GM21619 (cell line): ENCODE measurements around the gene HTR2A.

ENCODE experiments used
- ATAC-seq: cut with Tn5 transposase; IDR thresholded peaks from one replicate; pipeline ENCODE4 v1.9.1; 2021; ENCODE audit not compliant: unreplicated experiment

The HTR2A gene

DNA sequence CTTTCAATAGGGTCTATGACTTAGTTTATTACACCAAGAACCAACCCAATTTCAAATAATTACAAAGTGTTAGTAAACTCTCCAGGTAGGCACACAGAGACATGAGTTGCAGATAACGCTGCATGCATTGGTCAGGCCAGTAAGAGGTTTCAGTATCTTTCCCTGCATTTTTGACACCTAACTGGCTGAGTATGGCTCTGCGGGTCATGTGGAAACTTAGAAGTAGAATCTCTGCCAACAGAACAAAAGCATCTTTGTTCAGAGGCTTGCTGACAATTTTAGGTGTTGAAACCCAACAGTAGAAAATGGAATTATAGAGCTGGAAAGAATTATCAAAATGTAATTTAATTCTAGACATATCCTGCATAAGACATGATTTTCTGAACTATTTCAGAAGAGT lies 25.3 kb downstream of the HTR2A start:
- no peak for ATAC-seq

DNA sequence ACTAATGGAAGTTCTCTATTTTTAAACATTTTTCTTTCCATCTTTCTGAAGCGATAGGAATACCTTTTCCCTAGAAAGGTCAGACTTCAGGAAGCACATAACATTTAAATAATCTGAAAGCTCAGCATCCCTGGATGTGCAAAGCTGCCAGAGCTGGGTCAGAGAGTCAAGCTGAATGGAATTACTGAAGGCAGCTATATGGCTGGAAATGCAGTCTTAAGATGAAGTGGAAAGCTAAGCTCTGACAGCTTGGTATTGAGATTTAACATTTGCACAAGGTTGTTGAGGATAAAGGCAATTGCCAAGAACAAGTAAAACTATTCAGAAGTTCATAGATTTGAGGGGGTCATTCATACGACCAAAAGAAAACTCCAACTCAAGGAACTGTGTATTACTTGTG lies 28.8 kb downstream of the HTR2A start:
- no peak for ATAC-seq

DNA sequence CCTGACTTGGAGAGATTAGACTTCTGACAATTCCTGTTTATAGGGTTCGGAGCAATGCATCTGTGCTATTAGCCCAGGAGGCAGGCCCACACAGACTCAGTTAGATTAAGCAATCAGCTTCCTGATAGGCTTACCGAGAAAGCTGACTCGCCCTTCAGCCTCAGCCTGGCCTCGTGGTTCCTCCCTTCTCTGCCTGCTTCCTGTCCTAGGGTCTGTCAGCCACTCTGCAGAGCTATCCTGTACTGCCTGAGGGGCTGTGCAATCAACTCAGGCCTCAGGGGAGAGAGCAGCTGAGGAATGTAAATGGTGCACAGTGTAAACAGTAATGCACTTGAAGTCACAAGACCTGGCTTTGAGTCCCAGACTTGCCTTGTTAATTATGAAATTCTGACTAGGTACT lies 30.7 kb downstream of the HTR2A start:
- no peak for ATAC-seq

DNA sequence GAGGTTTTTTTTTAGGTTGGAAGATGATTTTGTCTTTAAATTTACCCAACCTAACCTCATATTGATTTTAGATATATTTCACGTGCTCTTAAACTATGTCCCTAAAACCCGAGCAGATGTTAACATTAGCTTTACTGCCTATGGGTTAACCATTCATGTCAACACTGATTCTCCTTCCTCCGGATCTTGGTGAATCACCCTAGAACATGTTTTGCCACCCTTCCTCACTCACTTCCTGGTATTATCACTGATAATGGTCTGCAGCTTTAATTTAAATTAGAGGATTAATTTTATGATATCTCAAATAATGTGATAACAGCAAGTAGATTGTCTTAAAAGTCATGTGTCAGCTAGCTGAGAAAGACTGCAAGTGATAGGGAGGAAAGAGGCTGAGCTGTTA lies 31.9 kb downstream of the HTR2A start:
- ATAC-seq = no peak

DNA sequence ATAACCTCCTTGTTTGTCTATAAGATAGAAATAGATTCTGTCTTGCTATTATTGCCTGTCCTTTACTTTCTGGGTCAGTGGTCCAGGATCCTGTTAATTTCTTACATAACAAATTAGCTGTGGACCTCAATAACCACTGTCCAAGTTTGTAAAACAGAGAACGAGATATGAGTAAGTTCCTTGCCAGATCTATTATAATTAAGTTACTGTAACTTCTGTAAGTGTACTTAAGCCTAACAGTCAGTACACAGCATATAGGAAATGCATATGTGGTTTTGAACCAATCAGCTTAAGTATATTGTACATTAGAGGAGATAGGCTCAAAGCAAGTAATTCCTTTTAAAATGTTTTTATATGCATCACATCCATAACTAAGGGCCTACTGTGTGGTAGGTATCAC lies 34.9 kb downstream of the HTR2A start:
- no peak for ATAC-seq

DNA sequence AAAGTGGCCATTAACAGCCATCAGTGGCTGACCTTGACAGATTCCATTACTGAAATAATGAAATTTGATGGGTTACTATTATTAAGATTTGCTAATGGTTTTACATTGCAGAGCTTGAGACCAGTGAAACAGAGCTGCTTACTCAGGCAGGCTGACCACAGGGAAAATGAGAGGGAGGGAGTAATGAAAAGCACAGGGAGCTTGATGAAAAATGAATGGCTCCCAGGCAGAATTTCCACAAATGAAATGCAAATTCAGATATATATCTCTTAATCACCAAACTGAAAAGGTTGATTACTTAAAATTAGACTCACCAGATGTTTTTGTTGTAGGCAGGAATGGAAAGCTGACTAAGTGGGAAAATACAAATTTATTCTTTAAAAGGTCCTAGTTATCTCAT lies 36.1 kb downstream of the HTR2A start:
- no peak for ATAC-seq

DNA sequence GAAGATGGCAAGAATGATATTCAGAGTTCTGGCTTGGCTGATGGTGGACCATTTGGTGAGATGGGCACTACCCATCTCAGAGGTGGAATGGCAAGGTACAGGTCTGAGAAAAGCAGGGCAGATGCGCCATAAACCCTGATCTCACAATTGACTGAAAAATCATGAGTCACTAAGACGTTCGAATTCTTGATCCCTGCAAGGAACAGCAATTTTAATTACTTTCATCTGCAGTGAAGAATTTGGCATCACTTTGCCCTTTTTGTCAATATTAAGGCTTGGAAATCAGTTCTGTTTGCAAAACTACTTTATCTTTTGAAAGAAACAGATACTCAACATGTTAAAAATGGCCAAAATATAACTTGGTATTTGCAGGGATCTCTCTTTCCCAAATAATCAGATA lies 38.1 kb downstream of the HTR2A start:
- ATAC-seq = no peak

DNA sequence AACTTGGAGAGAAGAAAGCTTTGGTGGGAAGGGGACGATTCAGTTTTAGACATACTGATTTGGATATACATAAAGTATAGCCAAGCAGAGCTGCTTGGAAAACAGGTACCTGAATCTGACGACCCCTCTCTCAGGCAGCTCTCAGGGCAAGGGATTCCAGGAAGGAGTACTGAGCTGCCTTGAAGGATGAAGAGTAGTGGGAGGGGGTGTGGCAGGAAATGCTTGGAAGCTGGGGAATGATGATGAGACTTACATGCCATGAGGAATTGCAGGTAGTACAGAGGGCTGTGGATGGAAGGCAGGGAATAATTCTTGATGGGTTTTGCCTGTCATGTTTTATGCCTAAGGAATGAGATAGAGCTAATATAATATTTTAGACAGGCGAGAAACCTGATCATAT lies 38.7 kb downstream of the HTR2A start:
- ATAC-seq = no peak

DNA sequence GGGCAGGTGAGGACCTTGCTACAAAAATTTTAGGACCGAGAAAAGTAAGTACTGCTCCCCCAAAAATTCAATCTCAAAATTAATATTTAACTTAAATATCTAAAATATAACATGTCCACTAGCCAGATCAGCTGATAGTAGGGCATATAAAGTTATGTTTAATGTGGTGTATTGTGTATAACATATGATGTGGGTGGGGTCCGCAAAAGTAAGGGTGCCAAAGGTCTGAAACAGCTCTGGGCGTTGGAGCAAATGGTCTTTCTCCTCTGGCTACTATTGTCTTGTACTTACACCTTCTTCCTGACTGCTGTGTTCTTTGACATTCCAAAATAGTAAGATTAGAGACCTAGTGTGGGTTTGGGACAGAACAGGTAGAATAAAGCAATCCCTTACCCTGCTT lies 41.2 kb downstream of the HTR2A start:
- no peak for ATAC-seq

DNA sequence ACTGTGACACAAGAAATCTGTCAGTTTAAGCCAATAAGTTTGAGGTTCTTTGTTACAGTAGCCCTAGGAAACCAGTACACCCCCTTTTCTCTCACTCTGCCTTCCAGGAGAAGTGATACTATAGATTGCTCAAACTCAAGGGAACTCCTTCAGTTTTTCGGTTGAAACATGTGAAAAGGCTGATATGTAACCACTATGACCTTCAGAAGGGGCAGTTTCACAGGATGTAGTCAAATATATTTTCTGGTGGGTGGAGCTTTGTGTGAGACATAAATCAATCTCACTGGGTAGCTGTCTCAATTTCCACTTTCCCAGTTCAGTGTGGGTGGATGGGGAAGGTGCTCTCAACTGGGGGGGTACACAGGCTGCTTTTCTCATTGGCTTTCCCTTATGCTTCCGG lies 41.7 kb downstream of the HTR2A start:
- peak; percentile 81 for ATAC-seq

DNA sequence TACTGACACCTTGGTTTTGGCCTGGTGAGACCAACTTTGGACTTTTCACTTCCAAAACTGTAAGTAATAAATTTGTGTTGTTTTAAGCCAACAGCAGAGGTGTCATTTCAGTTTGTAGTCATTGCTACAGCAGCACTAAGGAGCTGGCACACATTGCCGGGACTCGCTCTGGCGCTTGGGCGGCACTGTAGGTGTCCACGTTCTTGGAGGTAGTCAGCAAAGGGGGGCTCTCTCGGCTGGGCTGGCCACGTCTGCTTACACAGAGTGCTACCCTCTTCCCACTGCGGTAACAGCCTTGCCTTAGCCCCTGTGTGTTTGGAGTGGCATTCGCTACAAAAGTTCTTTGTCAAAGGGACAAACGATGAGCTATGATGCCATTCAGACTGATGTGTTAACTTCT lies 44.7 kb downstream of the HTR2A start:
- ATAC-seq = no peak

DNA sequence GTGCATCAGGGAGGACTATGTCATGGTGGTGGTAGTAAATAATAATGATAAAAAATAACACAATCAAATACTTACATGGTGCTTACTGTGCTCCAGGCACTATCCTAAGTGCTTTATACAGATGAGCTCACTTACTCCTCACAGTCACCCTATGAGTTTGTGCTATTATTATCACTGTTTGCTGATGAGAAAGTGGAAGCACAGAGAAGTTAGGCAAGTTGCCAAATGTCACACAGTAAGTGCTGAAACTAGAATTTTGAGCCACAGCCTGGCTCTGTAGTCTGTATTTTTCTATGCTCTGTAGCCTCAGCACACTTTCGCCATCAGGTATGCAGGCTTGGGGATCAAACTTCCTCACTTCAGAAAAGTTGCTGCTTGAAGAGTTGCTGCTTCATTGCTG lies 46.6 kb downstream of the HTR2A start:
- ATAC-seq = no peak

DNA sequence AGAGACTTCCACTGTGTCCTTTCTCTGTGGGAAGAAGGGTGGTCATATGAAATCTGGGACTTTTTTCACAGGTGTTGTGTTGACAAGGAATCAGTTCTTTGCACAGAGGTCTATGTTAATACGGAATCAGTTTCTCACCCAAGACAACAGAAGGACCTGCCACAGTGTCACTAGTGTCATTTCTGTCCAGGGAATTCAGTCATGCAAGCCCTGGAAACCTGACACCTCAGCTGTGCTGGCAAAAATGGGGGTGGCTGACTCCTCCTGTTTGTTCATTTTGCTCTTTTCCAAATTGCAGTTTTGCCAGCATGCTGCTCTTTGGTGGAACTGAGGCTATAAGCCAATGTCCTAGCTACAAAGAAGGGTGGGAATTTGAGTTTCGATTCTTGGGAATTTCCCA lies 50.1 kb downstream of the HTR2A start:
- no peak for ATAC-seq

DNA sequence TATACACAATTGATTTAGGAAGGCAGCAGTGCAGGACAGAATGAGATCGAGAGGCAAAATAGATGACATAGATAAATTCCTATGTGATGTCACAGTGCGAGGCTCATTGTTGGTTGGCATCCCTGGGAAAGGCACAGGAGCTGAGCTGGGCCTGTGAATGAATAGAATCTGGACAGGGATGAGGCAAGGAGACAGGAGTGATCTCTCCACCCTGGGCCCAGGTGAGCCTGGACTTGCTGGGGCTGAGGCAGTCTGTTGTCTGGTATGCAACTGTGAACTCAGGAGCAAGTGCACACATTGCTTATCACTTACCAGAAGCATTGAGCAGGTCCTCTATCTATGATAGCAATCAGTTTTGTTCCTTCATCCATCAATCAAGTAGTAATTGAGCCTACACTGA lies 51.7 kb downstream of the HTR2A start:
- ATAC-seq = no peak

DNA sequence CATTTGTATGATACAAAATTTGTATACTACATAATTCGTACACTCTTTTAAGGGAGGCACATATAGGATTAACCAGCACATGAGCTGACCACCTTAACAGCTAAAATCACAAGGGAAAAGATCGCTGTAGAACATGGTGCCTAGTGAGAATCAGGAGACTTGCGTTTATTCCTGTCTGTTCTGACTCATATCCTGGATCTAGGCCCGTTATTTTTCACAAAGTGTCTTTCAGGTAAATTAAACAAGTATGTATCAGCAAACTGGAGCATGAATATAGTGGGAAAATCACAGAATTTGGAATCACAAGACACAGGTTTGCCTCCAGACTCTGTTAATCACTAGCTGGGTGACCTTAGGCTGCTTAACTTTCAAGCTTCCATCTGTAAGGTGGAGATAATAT lies 52.4 kb downstream of the HTR2A start:
- no peak for ATAC-seq

DNA sequence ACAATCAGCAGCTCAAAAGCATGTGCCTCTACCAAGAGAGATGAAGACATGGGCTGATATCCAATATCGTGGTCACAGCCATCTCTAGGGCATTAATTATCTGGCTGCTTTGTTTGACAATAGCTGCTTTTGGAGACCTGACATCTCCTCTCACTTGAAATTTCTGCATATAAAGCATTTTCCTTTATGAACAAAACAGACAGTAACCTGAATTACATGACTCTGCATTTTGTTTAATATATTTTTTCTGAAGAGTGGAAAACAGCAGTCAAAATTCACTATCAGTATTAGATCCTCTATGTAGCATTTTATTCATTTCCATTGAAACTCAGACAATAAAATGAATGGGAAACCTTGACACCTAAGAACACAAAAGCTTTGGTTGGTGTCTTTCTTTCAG lies 57.5 kb downstream of the HTR2A start:
- ATAC-seq = no peak

DNA sequence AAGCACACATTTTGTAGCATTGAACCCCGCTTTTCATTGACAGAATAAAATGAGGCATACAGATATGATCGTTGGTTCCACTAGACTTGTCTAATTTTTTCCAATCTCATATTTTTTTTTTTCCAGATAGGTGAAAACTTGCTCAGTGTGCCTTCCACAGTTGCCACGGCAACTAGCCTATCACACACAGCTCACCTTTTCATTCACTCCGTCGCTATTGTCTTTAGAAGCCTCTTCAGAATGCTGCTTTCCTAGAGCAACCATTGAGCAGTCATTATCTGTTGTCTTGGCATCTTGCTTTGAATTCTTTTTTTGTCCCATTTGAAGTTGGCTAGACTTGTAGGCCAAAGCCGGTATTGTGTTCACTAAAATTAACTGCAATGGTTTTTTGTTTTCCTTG lies 62.2 kb downstream of the HTR2A start:
- no peak for ATAC-seq

DNA sequence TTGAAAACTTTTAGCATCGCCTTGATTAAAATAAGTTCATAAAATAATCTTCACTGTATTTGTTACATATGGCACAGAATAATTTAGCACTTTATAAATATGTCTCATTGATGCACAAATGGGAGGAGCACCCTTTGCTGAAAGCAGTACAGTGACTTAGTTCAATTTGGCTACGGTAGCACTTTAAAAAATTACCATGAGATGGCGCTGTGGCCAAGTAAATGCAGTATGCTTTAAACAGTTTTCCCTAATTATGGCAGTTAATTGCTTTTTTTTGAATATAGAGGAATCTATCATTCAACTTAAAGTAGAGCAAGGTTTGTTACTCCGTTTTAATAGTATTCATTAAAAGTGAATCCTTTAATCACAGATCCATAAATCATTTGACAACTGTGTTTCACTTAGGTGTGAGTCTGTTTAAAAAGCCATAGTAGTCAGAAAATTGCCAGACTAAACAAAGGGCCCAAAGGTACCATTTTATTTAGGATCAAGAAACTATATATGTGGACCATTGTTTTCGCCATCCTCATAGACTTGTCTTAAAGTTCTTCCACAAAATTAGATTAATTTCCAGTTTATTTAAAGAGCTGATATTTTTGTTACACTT lies 65.2 kb downstream of the HTR2A start:
- ATAC-seq = no peak

DNA sequence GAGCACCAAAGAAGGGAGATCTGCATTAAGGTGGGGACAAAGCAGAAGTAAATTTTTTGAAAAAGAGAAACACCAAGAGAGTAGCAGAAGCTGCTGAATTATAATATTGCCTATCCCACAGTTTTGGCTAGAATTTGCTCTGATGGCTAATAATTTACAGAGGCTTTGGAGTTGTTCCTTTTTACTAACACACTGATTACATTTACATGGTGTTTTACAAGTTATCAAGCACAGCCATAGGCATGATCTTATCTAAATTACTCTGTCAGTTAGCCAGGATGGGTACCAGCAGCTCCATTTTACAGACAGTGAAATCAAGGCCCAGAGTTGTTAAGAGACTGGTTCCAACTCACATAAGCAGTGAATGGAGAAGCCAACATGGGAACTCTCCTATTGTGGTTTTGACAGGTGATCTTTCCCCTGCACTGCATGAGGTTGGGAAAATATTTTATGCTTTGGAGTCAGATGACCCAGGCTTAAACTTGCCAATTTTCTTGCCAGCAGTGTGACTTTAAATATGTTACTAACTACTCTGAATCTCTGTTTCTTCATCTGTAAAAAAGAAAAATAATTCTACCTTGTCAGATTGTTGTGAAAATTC lies 66.3 kb downstream of the HTR2A start:
- no peak for ATAC-seq

DNA sequence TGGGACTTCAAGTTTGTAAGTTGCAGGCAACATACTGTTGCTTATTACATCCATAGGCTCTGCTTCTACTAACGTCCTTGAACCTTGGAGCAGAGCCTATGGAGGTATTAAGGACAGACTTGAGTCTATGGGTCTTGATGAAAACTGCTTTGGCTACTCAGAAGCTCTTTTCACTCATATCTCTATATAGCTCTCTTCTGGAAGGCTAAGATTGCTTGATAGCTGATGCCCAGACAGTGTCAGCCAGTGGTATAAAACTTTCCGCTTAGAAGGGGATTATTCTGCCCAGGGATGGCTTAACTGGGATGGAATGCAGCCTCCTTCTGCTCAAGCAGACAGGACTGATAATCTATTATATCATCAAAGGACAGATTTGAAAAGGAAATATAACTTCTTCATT lies 74.3 kb downstream of the HTR2A start:
- no peak for ATAC-seq

DNA sequence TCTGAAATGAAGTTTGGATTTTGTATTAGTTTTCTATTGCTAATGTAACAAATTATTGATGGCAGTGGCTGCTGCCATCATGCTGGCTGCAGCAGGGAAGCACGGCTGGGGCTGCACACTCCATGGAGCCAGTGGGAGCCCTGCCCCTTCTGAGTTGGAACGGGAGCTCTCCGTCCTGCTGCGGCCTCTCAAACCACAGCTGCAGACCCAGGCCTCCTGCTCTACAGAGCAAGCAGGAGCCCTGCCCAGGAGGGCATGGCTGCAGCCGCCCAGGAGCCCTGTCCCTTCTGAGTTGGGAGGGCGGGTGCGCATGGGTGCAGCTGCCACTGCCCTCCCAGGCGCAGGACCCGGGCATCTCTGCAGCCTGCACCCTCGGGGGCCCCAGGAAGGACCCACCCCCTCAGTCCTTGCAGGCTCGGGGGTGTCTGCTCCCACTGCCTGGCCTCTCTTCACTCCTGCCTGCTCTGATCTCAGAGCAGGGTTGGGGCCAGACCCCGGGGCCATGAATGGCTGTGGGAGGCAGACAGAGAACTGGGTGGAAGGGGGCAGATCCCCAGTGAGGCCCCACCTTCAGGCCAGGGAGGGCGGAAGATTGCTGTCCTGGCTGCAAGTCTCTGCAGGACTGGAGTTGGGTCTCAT lies 78.9 kb downstream of the HTR2A start:
- no peak for ATAC-seq

DNA sequence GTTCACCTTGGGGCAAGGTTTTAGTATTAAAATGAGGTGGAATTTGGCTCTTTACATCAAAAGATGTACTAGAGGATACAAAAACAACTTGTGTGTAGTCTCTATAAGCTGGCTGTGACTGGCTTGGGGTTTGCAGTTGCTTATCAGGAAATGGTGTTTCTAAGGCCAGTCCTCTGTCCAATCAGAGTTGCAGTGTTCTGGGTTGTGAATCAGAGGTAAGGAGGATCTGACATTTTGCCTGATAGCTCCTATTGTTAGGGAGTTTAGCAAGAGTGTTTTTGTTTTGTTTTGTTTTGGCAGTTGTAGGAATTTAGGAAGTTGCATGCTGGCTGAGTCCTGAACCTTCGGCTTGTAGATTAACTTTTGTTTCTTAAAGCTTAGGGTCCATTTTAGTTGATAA lies 79.8 kb downstream of the HTR2A start:
- no peak for ATAC-seq

DNA sequence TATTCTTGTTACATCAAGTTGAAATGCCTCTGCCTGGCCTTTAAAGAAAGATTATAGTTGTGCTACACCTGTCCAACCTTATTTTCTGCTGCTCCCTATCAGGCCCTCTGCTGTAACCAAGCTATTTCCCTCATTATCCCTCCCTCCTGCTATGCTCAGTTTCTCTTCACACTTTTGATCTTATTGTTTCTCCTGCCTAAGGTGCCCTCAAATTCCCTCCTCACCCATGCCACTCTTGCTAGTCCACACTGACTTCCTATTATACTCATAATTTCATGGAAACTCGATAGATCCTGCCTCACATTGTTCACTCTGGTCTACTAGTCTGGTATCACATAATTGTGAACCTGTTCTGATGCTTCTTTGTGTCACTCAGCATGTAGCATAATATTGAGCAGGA lies 80.5 kb downstream of the HTR2A start:
- ATAC-seq = no peak
